Left lung (tissue), 10 donors: ENCODE results near the gene MAPKAPK3. TPM values are rescaled to one million over a fixed set of nuclear protein-coding genes. Genes with fewer than 3 reads are reported as not detected.
A peak's percentile ranks its signal among the peaks of the same experiment; 100 is the strongest.

Experiments
- ATAC-seq: fragments of 200-7000 bp; cut with Tn5 transposase; one replicate; pipeline ENCODE4 v1.9.1; 2020; ENCODE audit warnings: moderate library complexity
- DNase-seq, 4 donors: peaks; one replicate each; pipeline ENCODE4 v3.0.0-alpha.2; 2013 to 2020
- H3K27ac ChIP-seq, 2 donors: fragments of 200-600 bp; sonication (generic) in 1 of 2; one replicate each; pipeline versions ENCODE4 v1.5.0 to v1.8.0; 2020 to 2021
- H3K27me3 ChIP-seq, 2 donors: fragments of 200-600 bp; sonication (generic) in 1 of 2; one replicate each; pipeline versions ENCODE4 v1.5.0 to v1.8.0; 2020 to 2021
- H3K36me3 ChIP-seq, 2 donors: fragments of 200-600 bp; sonication (generic) in 1 of 2; one replicate each; pipeline versions ENCODE4 v1.5.0 to v1.8.0; 2020 to 2021
- H3K4me1 ChIP-seq, 2 donors: fragments of 200-600 bp; one replicate each; pipeline ENCODE4 v1.8.0; 2021
- H3K4me3 ChIP-seq, 2 donors: fragments of 200-600 bp; sonication (generic) in 1 of 2; one replicate each; pipeline versions ENCODE4 v1.5.0 to v1.8.0; 2020 to 2021; ENCODE audit warnings: mild to moderate bottlenecking in 1 of 2
- H3K9me3 ChIP-seq, 2 donors: fragments of 200-600 bp; sonication (generic) in 1 of 2; one replicate each; pipeline versions ENCODE4 v1.5.0 to v1.8.0; 2020 to 2021
- intact Hi-C, 2 donors: fragments of 100-400 bp; cut with DNase I; formaldehyde crosslinking; loops; one replicate each; pipeline versions ENCODE4 v1.11.2 to v1.14.2; 2022
- polyA plus RNA-seq, 6 donors: library from polyadenylated mRNA; unstranded; fragments of 120-200 nt; gene quantifications; one replicate each; pipeline ENCODE4 v1.2.1, GENCODE V29; 2013; ENCODE audit not compliant: insufficient read length in 6 of 6
- total RNA-seq, 2 donors: library from RNA; stranded (reverse); fragmentation: NEBNext Ultra II Directional; extraction: Animal tissue kit (Norgen Biotek cat#: 25700); gene quantifications; one replicate each; pipeline ENCODE4 v1.2.1, GENCODE V29; 2021
- TF ChIP-seq, protein P1 (sequence below), 2 donors: fragments of 200-600 bp; sonication (generic) in 1 of 2; IDR thresholded peaks; one replicate each; pipeline versions ENCODE4 v1.5.0 to v1.8.0; 2021; ENCODE audit warnings: antibody characterized with exemption in 2 of 2
- donor health status: DM: no; HTN: yes; CAD: no.
- donor health status: DM: no; HTN: no; CAD: no.

Gene MAPKAPK3
- total and polyA plus RNA-seq, 8 donors: 34.1 to 118 (median 37.0) TPM

DNA sequence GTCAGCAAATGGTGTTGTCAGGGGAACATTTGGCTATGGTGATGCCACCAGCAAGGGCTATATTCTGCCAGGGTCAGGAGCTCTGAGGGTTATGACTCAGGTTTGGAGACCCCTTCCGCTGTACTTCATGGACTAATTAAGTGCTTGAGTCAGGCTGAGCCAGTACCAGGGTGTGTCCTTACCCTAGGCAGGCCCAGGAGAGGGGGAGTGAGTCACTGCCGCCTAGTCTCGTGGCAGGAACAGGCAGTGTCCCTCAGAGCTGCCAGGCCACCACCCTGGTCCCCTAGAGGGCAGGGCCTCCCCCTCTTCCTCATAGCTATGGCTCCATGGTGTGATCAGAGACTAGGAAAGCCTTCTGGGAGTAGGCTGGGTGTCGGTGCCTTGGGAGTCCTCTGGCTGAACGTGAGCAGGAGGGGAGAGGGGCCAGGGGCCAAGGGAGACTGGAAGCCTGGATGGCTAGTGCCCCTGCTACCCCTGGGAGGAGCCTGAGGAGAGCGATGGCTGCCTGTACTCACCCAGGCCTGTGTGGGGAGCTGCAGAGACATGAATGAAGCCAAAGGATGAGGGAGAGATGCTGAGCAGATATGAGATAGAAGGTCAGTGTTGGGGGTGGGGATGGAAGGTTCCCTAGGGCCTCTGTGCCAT, 10.6 kb downstream of the MAPKAPK3 start:
- intact Hi-C loops: no loop called here
- TF ChIP-seq, protein P1, sequence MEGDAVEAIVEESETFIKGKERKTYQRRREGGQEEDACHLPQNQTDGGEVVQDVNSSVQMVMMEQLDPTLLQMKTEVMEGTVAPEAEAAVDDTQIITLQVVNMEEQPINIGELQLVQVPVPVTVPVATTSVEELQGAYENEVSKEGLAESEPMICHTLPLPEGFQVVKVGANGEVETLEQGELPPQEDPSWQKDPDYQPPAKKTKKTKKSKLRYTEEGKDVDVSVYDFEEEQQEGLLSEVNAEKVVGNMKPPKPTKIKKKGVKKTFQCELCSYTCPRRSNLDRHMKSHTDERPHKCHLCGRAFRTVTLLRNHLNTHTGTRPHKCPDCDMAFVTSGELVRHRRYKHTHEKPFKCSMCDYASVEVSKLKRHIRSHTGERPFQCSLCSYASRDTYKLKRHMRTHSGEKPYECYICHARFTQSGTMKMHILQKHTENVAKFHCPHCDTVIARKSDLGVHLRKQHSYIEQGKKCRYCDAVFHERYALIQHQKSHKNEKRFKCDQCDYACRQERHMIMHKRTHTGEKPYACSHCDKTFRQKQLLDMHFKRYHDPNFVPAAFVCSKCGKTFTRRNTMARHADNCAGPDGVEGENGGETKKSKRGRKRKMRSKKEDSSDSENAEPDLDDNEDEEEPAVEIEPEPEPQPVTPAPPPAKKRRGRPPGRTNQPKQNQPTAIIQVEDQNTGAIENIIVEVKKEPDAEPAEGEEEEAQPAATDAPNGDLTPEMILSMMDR (IDR thresholded peaks at IDR 0.05): peak in 1 of 2 donors; percentile 16
- peak; percentile 91 for ATAC-seq

DNA sequence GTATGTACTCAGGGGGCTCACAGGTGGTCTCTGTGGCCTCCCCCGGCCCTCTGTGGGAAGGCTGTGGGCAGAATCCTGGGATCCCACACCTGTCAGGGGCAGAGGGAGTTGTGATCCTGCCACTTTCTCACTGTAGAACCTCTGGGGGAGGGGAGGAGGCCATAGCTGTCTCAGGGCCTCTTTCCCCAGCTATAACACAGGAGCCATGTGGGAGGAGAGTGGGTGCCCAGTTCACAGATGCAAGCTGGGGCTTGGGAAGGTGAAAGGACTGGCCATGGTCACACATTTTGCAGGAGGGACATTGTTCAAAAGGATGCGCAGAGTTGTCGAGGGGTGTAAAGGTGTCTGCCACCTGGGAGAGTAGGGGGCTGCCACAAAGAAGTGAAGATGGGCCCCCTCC, 11.7 kb downstream of the MAPKAPK3 start:
- intact Hi-C loops: no loop called here
- TF ChIP-seq, protein P1 (IDR thresholded peaks at IDR 0.05): no peak
- ATAC-seq (no peak), DNase-seq (no peak)
- Histone ChIP-seq H3K36me3 (peaks cover 0 to 9% of the 10 kb centered on the region in 2 donors), H3K4me1 (peaks cover 6 to 100% of the 10 kb centered on the region in 2 donors), H3K9me3 (no peaks in the 10 kb centered on the region), H3K27me3 (no peaks in the 10 kb centered on the region), H3K27ac (peak overlapping the region in 1 of 2 donors; percentile 77), H3K4me3 (no peak overlapping the region)

More for the DNA sequence above, 10.6 kb downstream of the MAPKAPK3 start:
- Histone ChIP-seq H3K9me3 (no peaks in the 10 kb centered on the region), H3K27ac (peak overlapping the region; percentile 59 to 77), H3K27me3 (no peaks in the 10 kb centered on the region), H3K4me1 (peaks cover 6 to 100% of the 10 kb centered on the region in 2 donors), H3K36me3 (peaks cover 0 to 18% of the 10 kb centered on the region in 2 donors), H3K4me3 (no peak overlapping the region)
- DNase-seq: peak in 2 of 4 donors; percentile 90 to 92

DNA sequence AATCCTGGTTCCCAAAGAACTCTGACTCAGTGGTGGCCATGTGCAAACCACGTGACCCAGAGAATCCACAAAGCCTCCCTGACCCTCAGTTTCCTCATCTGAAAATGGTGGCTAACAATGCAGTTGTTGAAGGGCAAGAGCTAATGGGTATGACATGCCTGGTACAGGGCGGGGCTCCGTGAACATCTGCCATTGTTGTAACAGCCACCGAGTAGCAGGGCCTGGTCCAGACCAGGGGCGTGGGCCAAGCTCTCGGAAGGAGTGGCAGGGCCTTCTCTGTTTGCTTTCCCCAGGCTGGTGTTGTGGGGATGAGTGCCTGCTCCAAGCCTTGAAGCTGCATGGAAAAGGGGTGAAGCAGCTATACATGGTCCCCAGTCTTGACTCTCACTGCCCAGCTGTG, 13.4 kb downstream of the MAPKAPK3 start:
- ATAC-seq (no peak), DNase-seq (no peak)
- Histone ChIP-seq H3K27me3 (no peaks in the 10 kb centered on the region), H3K27ac (peak overlapping the region in 1 of 2 donors; percentile 66), H3K9me3 (no peaks in the 10 kb centered on the region), H3K36me3 (peaks cover 0 to 14% of the 10 kb centered on the region in 2 donors), H3K4me3 (no peak overlapping the region), H3K4me1 (peaks cover 6 to 88% of the 10 kb centered on the region in 2 donors)
- intact Hi-C loops: no loop called here
- TF ChIP-seq, protein P1 (IDR thresholded peaks at IDR 0.05): no peak

DNA sequence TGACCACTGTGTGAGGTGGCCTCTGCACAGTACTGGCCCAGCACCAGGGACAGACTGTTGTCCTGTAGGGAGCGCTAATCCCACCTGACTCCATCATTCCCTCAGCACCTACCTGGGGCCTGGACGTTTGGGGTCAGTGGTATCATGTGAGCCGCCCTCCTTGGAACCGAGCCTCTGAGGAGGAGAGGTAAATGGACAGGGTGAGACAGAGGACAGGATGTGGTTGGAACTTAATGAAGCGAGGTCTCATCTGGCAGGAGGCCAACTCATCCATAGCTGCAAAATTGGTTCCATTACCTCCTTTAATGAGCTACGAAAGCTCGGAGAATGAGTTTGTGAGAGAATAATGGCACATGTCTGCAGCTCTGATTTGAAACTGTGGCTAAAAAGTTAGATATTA, 13.9 kb downstream of the MAPKAPK3 start:
- no peak for ATAC-seq
- H3K36me3 ChIP-seq: peaks cover 0 to 14% of the 10 kb centered on the region in 2 donors

DNA sequence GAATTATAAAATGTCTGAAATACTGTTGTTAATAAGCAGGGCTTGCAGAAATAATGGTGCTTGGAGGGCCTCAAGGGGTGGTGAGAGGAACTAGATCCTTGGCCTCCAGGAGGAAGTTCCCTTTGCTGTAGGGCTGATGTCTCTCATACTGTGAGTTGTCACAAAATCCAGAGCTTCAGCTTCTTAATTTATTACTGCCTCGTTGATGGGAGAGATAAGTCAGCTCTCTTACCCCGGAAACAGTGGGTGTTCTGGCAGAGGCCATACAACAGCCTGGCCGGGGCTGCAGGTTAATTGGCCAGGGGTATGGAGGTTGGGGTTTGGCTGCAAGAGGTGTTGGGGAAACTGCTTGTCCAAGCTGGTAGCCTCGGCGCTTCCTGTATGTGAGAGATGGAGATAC, 15.5 kb downstream of the MAPKAPK3 start:
- Histone ChIP-seq H3K4me3 (no peak overlapping the region), H3K36me3 (peaks cover 0 to 14% of the 10 kb centered on the region in 2 donors), H3K9me3 (no peaks in the 10 kb centered on the region), H3K27ac (peak overlapping the region in 1 of 2 donors; percentile 66), H3K27me3 (no peaks in the 10 kb centered on the region), H3K4me1 (peaks cover 3 to 81% of the 10 kb centered on the region in 2 donors)
- intact Hi-C loops: no loop called here
- ATAC-seq: no peak
- TF ChIP-seq, protein P1 (IDR thresholded peaks at IDR 0.05): no peak
- DNase-seq: no peak

More for the DNA sequence above, 13.9 kb downstream of the MAPKAPK3 start:
- no peaks in the 10 kb centered on the region for H3K27me3 ChIP-seq
- no peak overlapping the region for H3K4me3 ChIP-seq
- H3K4me1 ChIP-seq: peaks cover 6 to 83% of the 10 kb centered on the region in 2 donors
- intact Hi-C loops: no loop called here
- peak overlapping the region in 1 of 2 donors; percentile 66 for H3K27ac ChIP-seq
- TF ChIP-seq, protein P1 (IDR thresholded peaks at IDR 0.05): no peak
- no peaks in the 10 kb centered on the region for H3K9me3 ChIP-seq
- no peak for DNase-seq
